ENCODE results near the gene SORCS2. TPM values are rescaled to one million over a fixed set of nuclear protein-coding genes. Genes with fewer than 3 reads are reported as not detected.

Gene SORCS2
- total RNA-seq, 5 donors from 2014 or later (not counting 1 experiment from before 2014, with no cell fraction given): 0.22 TPM; not detected in 4

- Mint-ChIP-seq H3K4me1 (no peaks in the 10 kb centered on the region), H3K36me3 (no peaks in the 10 kb centered on the region)
- CTCF ChIA-PET: no interaction called here
Observed at GRCh38 chr4:7336067-7336569, 143.8 kb downstream of the SORCS2 start.

GRCh38 chr4:7336732-7337131 is 144.4 kb downstream of the SORCS2 start:
- Histone ChIP-seq H3K27ac (ENCODE audit: low read length) (no peak overlapping the region), H3K36me3 (ENCODE audit: control insufficient read depth in 2 of 2, extremely low read depth in 1 of 2, insufficient read depth in 1 of 2, low read length in 1 of 2) (no peaks in the 10 kb centered on the region), H3K4me3 (ENCODE audit: control insufficient read depth in 1 of 2, extremely low read depth in 1 of 2, low read length in 1 of 2) (no peak overlapping the region), H3K27me3 (replicated peaks in 1 of 2; ENCODE audit: control insufficient read depth in 2 of 2, extremely low read depth in 1 of 2, insufficient read depth in 2 of 2, low read length in 1 of 2) (peaks cover 0 to 18% of the 10 kb centered on the region in 2 experiments), H3K4me1 (ENCODE audit: control insufficient read depth in 1 of 2, extremely low read depth in 1 of 2, insufficient read depth in 2 of 2, low read length in 2 of 2) (peaks cover 0 to 5% of the 10 kb centered on the region in 2 experiments), H3K9me3 (no peaks in the 10 kb centered on the region)
- ChIA-PET POLR2A (no interaction called here), CTCF (no interaction called here)
- Mint-ChIP-seq H3K27me3 (peaks cover 0 to 2% of the 10 kb centered on the region in 2 donors), H3K4me3 (no peak overlapping the region), H3K36me3 (no peaks in the 10 kb centered on the region), H3K9me3 (peaks cover 0 to 10% (median 5%) of the 10 kb centered on the region in 3 donors), H3K4me1 (no peaks in the 10 kb centered on the region), H3K27ac (no peak overlapping the region)
- 90% methylated on average over 14 of the region's 14 CpGs for WGBS (ENCODE audit: insufficient coverage)
- ATAC-seq (replicated peaks in 1 of 4) (no peak), DNase-seq (no peak)

More at GRCh38 chr4:7336067-7336569, 143.8 kb downstream of the SORCS2 start:
- H3K9me3 ChIP-seq: no peaks in the 10 kb centered on the region
- no peaks in the 10 kb centered on the region for H3K36me3 ChIP-seq (ENCODE audit: control insufficient read depth in 2 of 2, extremely low read depth in 1 of 2, insufficient read depth in 1 of 2, low read length in 1 of 2)
- no peak overlapping the region for H3K4me3 ChIP-seq (ENCODE audit: control insufficient read depth in 1 of 2, extremely low read depth in 1 of 2, low read length in 1 of 2)
- H3K27me3 Mint-ChIP-seq: peaks cover 0 to 2% of the 10 kb centered on the region in 2 donors
- H3K9me3 Mint-ChIP-seq: peaks cover 0 to 4% (median 0%) of the 10 kb centered on the region in 3 donors
- H3K27ac Mint-ChIP-seq: no peak overlapping the region
- peaks cover 0 to 20% of the 10 kb centered on the region in 2 experiments for H3K27me3 ChIP-seq (replicated peaks in 1 of 2; ENCODE audit: control insufficient read depth in 2 of 2, extremely low read depth in 1 of 2, insufficient read depth in 2 of 2, low read length in 1 of 2)
- 74% methylated on average over 11 of the region's 17 CpGs for WGBS (ENCODE audit: insufficient coverage)
- H3K4me3 Mint-ChIP-seq: no peak overlapping the region
- peaks cover 0 to 5% of the 10 kb centered on the region in 2 experiments for H3K4me1 ChIP-seq (ENCODE audit: control insufficient read depth in 1 of 2, extremely low read depth in 1 of 2, insufficient read depth in 2 of 2, low read length in 2 of 2)
- ATAC-seq (replicated peaks in 1 of 4): no peak
- POLR2A ChIA-PET: no interaction called here
- DNase-seq: no peak
- H3K27ac ChIP-seq (ENCODE audit: low read length): no peak overlapping the region

- DNase-seq (no peak), ATAC-seq (replicated peaks in 1 of 4) (no peak)
- H3K27ac ChIP-seq (ENCODE audit: low read length): no peak overlapping the region
- no peaks in the 10 kb centered on the region for H3K9me3 ChIP-seq
- H3K36me3 ChIP-seq (ENCODE audit: control insufficient read depth in 2 of 2, extremely low read depth in 1 of 2, insufficient read depth in 1 of 2, low read length in 1 of 2): no peaks in the 10 kb centered on the region
- H3K4me3 Mint-ChIP-seq: no peak overlapping the region
- peaks cover 0 to 5% of the 10 kb centered on the region in 2 experiments for H3K4me1 ChIP-seq (ENCODE audit: control insufficient read depth in 1 of 2, extremely low read depth in 1 of 2, insufficient read depth in 2 of 2, low read length in 2 of 2)
- WGBS (ENCODE audit: insufficient coverage): 85% methylated on average over 18 of the region's 22 CpGs
- H3K27ac Mint-ChIP-seq: no peak overlapping the region
- H3K4me3 ChIP-seq (ENCODE audit: control insufficient read depth in 1 of 2, extremely low read depth in 1 of 2, low read length in 1 of 2): no peak overlapping the region
- ChIA-PET CTCF (no interaction called here), POLR2A (no interaction called here)
- H3K9me3 Mint-ChIP-seq: peaks cover 0 to 16% (median 10%) of the 10 kb centered on the region in 3 donors
- no peaks in the 10 kb centered on the region for H3K36me3 Mint-ChIP-seq
- H3K27me3 Mint-ChIP-seq: peaks cover 0 to 2% of the 10 kb centered on the region in 2 donors
- H3K4me1 Mint-ChIP-seq: no peaks in the 10 kb centered on the region
- peaks cover 0 to 18% of the 10 kb centered on the region in 2 experiments for H3K27me3 ChIP-seq (replicated peaks in 1 of 2; ENCODE audit: control insufficient read depth in 2 of 2, extremely low read depth in 1 of 2, insufficient read depth in 2 of 2, low read length in 1 of 2)
Observed at GRCh38 chr4:7337196-7338058, 145.1 kb downstream of the SORCS2 start.

GRCh38 chr4:7338059-7338452 is 145.7 kb downstream of the SORCS2 start:
- POLR2A ChIA-PET: no interaction called here
- Histone ChIP-seq H3K36me3 (ENCODE audit: control insufficient read depth in 2 of 2, extremely low read depth in 1 of 2, insufficient read depth in 1 of 2, low read length in 1 of 2) (no peaks in the 10 kb centered on the region), H3K9me3 (no peaks in the 10 kb centered on the region), H3K27ac (ENCODE audit: low read length) (no peak overlapping the region), H3K4me1 (ENCODE audit: control insufficient read depth in 1 of 2, extremely low read depth in 1 of 2, insufficient read depth in 2 of 2, low read length in 2 of 2) (peaks cover 0 to 5% of the 10 kb centered on the region in 2 experiments), H3K27me3 (replicated peaks in 1 of 2; ENCODE audit: control insufficient read depth in 2 of 2, extremely low read depth in 1 of 2, insufficient read depth in 2 of 2, low read length in 1 of 2) (peaks cover 0 to 17% of the 10 kb centered on the region in 2 experiments), H3K4me3 (ENCODE audit: control insufficient read depth in 1 of 2, extremely low read depth in 1 of 2, low read length in 1 of 2) (no peak overlapping the region)
- H3K27me3 Mint-ChIP-seq: peaks cover 0 to 2% of the 10 kb centered on the region in 2 donors
- DNase-seq (no peak), ATAC-seq (replicated peaks in 1 of 4) (no peak)
- H3K36me3 Mint-ChIP-seq: no peaks in the 10 kb centered on the region
- CTCF ChIA-PET: no interaction called here
- no peaks in the 10 kb centered on the region for H3K4me1 Mint-ChIP-seq
- peaks cover 0 to 16% (median 13%) of the 10 kb centered on the region in 3 donors for H3K9me3 Mint-ChIP-seq
- H3K4me3 Mint-ChIP-seq: no peak overlapping the region
- 82% methylated on average over 5 of the region's 5 CpGs for WGBS (ENCODE audit: insufficient coverage)
- H3K27ac Mint-ChIP-seq: no peak overlapping the region

- CTCF ChIA-PET: no interaction called here
- Mint-ChIP-seq H3K27ac (no peak overlapping the region), H3K27me3 (peaks cover 0 to 2% of the 10 kb centered on the region in 2 donors), H3K36me3 (no peaks in the 10 kb centered on the region), H3K4me1 (no peaks in the 10 kb centered on the region), H3K4me3 (no peak overlapping the region), H3K9me3 (peaks cover 0 to 16% (median 13%) of the 10 kb centered on the region in 3 donors)
- ATAC-seq (replicated peaks in 1 of 4): no peak
- POLR2A ChIA-PET: no interaction called here
- Histone ChIP-seq H3K4me3 (ENCODE audit: control insufficient read depth in 1 of 2, extremely low read depth in 1 of 2, low read length in 1 of 2) (no peak overlapping the region), H3K27me3 (replicated peaks in 1 of 2; ENCODE audit: control insufficient read depth in 2 of 2, extremely low read depth in 1 of 2, insufficient read depth in 2 of 2, low read length in 1 of 2) (peaks cover 0 to 15% of the 10 kb centered on the region in 2 experiments), H3K4me1 (ENCODE audit: control insufficient read depth in 1 of 2, extremely low read depth in 1 of 2, insufficient read depth in 2 of 2, low read length in 2 of 2) (peaks cover 0 to 5% of the 10 kb centered on the region in 2 experiments), H3K27ac (ENCODE audit: low read length) (no peak overlapping the region), H3K36me3 (ENCODE audit: control insufficient read depth in 2 of 2, extremely low read depth in 1 of 2, insufficient read depth in 1 of 2, low read length in 1 of 2) (no peaks in the 10 kb centered on the region), H3K9me3 (no peaks in the 10 kb centered on the region)
- DNase-seq: no peak
- WGBS (ENCODE audit: insufficient coverage): 87% methylated on average over 12 of the region's 19 CpGs
Observed at GRCh38 chr4:7338876-7339623, 146.7 kb downstream of the SORCS2 start.

- no peak for ATAC-seq (replicated peaks in 1 of 4)
- no peaks in the 10 kb centered on the region for H3K36me3 Mint-ChIP-seq
- 92% methylated on average over 12 of the region's 15 CpGs for WGBS (ENCODE audit: insufficient coverage)
Observed at GRCh38 chr4:7339751-7340552, 147.6 kb downstream of the SORCS2 start.

More at GRCh38 chr4:7339751-7340552, 147.6 kb downstream of the SORCS2 start:
- Mint-ChIP-seq H3K27ac (no peak overlapping the region), H3K4me3 (no peak overlapping the region), H3K9me3 (peaks cover 0 to 16% (median 13%) of the 10 kb centered on the region in 3 donors), H3K4me1 (no peaks in the 10 kb centered on the region), H3K27me3 (no peaks in the 10 kb centered on the region)
- POLR2A ChIA-PET: no interaction called here
- no peak overlapping the region for H3K27ac ChIP-seq (ENCODE audit: low read length)
- H3K4me3 ChIP-seq (ENCODE audit: control insufficient read depth in 1 of 2, extremely low read depth in 1 of 2, low read length in 1 of 2): no peak overlapping the region
- peaks cover 0 to 17% of the 10 kb centered on the region in 2 experiments for H3K27me3 ChIP-seq (replicated peaks in 1 of 2; ENCODE audit: control insufficient read depth in 2 of 2, extremely low read depth in 1 of 2, insufficient read depth in 2 of 2, low read length in 1 of 2)
- no peak for DNase-seq
- H3K36me3 ChIP-seq (ENCODE audit: control insufficient read depth in 2 of 2, extremely low read depth in 1 of 2, insufficient read depth in 1 of 2, low read length in 1 of 2): no peaks in the 10 kb centered on the region
- H3K9me3 ChIP-seq: no peaks in the 10 kb centered on the region
- CTCF ChIA-PET: no interaction called here
- H3K4me1 ChIP-seq (ENCODE audit: control insufficient read depth in 1 of 2, extremely low read depth in 1 of 2, insufficient read depth in 2 of 2, low read length in 2 of 2): peaks cover 0 to 5% of the 10 kb centered on the region in 2 experiments
